Measurements from ENCODE around the gene C19orf38. TPM values are rescaled to one million over a fixed set of nuclear protein-coding genes. Genes with fewer than 3 reads are reported as not detected.

The C19orf38 gene
- total and polyA plus RNA-seq, 2 of the 4 experiments (the other 2 are of a cell fraction): 0.18 to 0.19 TPM

- 78% methylated on average over 3 of the region's 9 CpGs; no CpG with 5 or more reads in 1 of the 2 experiments for WGBS, 2 experiments (ENCODE audit: extremely low coverage in 2 of 2, insufficient read length in 1 of 2)
- ChIA-PET POLR2A (ENCODE audit: unreplicated experiment) (no interaction called here), CTCF (no interaction called here)
- BruUV-seq (replicated peaks): no TSS peak
- Histone ChIP-seq H2AK9ac (replicated peaks; ENCODE audit: low read depth, low read length, poor library complexity) (no peak overlapping the region), H3K27ac (ENCODE audit: insufficient read depth, low read length) (no peak overlapping the region), H3K9me3 (ENCODE audit: control insufficient read depth, insufficient read depth, low read length) (no peaks in the 10 kb centered on the region), H2BK15ac (ENCODE audit: low read depth, low read length) (no peak overlapping the region), H3K36me3 (ENCODE audit: control insufficient read depth, insufficient read depth, low read length) (0 out of 2 replicates have a peak, but pooled peaks cover 2% of the 10 kb centered on the region), H2AFZ (replicated peaks; ENCODE audit: low read length, poor library complexity) (no peak overlapping the region), H2BK120ac (ENCODE audit: low read depth, low read length) (no peak overlapping the region), H3K4me3 (ENCODE audit: insufficient read depth, low read depth, low read length) (no peak overlapping the region), H4K8ac (ENCODE audit: low read depth in 2 of 2, low read length in 2 of 2) (no peak overlapping the region), H3K9me1 (ENCODE audit: insufficient read depth, low read length) (peaks cover 29% of the 10 kb centered on the region), H3K56ac (ENCODE audit: extremely low read depth, insufficient read depth, low read length) (no peak overlapping the region), H3K18ac (ENCODE audit: low read depth, low read length) (no peak overlapping the region), H4K5ac (ENCODE audit: low read depth, low read length) (no peak overlapping the region), H3K79me1 (ENCODE audit: low read depth in 1 of 2, low read length in 2 of 2) (peaks cover 20 to 86% of the 10 kb centered on the region in 2 experiments), H3K27me3 (ENCODE audit: control insufficient read depth, insufficient read depth, low read length) (no peaks in the 10 kb centered on the region), H4K91ac (ENCODE audit: insufficient read depth, low read depth, low read length) (no peak overlapping the region), H3K23ac (ENCODE audit: low read depth, low read length) (no peak overlapping the region), H3K9ac (ENCODE audit: low read depth, low read length) (no peak overlapping the region), H2BK20ac (ENCODE audit: low read depth, low read length) (no peak overlapping the region), H2BK5ac (ENCODE audit: low read depth, low read length, poor library complexity, severe bottlenecking) (no peak overlapping the region), H2AK5ac (ENCODE audit: low read depth, low read length) (no peak overlapping the region), H3K4ac (ENCODE audit: low read depth, low read length) (no peak overlapping the region), H4K20me1 (ENCODE audit: insufficient read depth, low read length) (peaks cover 59% of the 10 kb centered on the region), H3K14ac (replicated peaks; ENCODE audit: low read depth, low read length) (no peak overlapping the region), H3K4me2 (ENCODE audit: low read depth, low read length) (no peak overlapping the region), H3K4me1 (ENCODE audit: control insufficient read depth, insufficient read depth, low read length) (peaks cover 16% of the 10 kb centered on the region)
- dilution Hi-C loops (cut with HindIII; ENCODE audit: low sequenced_read_pairs, unreplicated experiment): no loop called here
- DNase-seq (no peak), ATAC-seq (ENCODE audit: low read depth) (0 out of 2 replicates have a peak, but pooled peaks have one; percentile 30)
- TF ChIP-seq CTCF (conservative IDR thresholded peaks at IDR 0.05; ENCODE audit: low read depth, low read length): no peak
- peak; percentile 35; the same call in 1 of the 2 replicates for TF ChIP-seq BHLHE40 (IDR thresholded peaks at IDR 0.05; ENCODE audit: low read depth, low read length)
- no peak for TF ChIP-seq MXI1 (IDR thresholded peaks at IDR 0.05; ENCODE audit: borderline replicate concordance, low read depth, low read length)
- in situ Hi-C loops (cut with MboI; ENCODE audit: low sequenced_read_pairs): no loop called here
- intact Hi-C loops (cut with micrococcal nuclease): no loop called here
Measured at GRCh38 chr19:10887616-10888367, 39.6 kb downstream of the C19orf38 start.

All from IMR-90 (cell line).